Measurements from ENCODE around the gene ATP8B2. TPM values are rescaled to one million over a fixed set of nuclear protein-coding genes. Genes with fewer than 3 reads are reported as not detected.

Gene ATP8B2
- total and polyA plus RNA-seq, 8 donors, result 3.7 to 14.4 (median 6.6) TPM

DNA sequence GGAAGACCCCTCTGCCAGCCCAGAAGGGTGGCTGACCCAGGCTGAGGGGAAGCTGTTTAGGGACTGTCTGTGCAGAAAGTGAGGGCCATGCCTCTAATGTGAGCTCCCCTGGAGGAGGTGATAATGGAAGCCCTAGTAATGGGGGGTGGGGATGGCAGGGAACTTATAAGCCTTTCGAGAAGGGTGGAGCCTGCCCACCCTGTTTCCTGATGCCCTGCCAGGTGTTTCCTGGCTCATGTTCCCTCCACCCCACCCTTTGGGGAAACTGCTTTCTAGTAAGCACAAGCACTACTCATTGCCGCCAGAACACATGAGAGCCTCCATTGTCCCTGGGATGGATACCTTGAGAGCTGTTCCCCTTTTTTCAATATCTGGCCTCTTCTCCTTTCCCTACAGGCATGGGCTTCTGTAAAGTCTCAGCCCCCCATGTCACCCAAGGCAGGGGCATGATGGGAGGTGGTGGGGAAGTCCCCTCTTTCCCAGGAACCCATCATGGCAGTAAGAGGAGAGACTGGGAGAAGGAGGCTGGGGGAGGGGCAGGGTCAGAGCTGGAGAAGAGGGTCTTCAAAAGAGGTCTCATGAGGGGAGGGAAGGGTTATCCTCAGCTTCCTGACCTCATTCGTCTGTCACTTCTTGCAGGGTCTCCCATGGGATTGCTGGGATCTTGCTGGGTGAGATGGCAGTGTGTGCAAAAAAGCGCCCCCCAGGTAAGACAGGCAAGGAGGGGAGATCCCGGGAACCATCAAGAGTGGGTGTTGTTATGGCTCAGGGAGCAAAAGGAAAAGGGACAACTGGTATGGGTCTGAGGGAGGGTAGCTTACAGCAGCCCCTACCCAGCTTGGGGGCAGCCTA is 2.4 kb downstream of the ATP8B2 start:
- Histone ChIP-seq H3K9me3 (no peaks in the 10 kb centered on the region), H3K36me3 (no peaks in the 10 kb centered on the region), H3K4me3 (peak overlapping the region in 3 of 4 donors; percentile 14 to 49 (median 45)), H3K27me3 (no peaks in the 10 kb centered on the region), H3K4me1 (peaks cover 0 to 16% (median 4%) of the 10 kb centered on the region in 3 donors), H3K27ac (peak overlapping the region in 1 of 4 donors; percentile 36)
- no peak for ATAC-seq
- TF ChIP-seq, protein P1, sequence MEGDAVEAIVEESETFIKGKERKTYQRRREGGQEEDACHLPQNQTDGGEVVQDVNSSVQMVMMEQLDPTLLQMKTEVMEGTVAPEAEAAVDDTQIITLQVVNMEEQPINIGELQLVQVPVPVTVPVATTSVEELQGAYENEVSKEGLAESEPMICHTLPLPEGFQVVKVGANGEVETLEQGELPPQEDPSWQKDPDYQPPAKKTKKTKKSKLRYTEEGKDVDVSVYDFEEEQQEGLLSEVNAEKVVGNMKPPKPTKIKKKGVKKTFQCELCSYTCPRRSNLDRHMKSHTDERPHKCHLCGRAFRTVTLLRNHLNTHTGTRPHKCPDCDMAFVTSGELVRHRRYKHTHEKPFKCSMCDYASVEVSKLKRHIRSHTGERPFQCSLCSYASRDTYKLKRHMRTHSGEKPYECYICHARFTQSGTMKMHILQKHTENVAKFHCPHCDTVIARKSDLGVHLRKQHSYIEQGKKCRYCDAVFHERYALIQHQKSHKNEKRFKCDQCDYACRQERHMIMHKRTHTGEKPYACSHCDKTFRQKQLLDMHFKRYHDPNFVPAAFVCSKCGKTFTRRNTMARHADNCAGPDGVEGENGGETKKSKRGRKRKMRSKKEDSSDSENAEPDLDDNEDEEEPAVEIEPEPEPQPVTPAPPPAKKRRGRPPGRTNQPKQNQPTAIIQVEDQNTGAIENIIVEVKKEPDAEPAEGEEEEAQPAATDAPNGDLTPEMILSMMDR (IDR thresholded peaks at IDR 0.05), result no peak
- intact Hi-C loops (cut with DNase I), result no loop called here
- FAIRE-seq, result no peak
- 29 to 34% methylated on average over 5 of the region's 5 CpGs for WGBS, 2 donors
- no peak for DNase-seq

DNA sequence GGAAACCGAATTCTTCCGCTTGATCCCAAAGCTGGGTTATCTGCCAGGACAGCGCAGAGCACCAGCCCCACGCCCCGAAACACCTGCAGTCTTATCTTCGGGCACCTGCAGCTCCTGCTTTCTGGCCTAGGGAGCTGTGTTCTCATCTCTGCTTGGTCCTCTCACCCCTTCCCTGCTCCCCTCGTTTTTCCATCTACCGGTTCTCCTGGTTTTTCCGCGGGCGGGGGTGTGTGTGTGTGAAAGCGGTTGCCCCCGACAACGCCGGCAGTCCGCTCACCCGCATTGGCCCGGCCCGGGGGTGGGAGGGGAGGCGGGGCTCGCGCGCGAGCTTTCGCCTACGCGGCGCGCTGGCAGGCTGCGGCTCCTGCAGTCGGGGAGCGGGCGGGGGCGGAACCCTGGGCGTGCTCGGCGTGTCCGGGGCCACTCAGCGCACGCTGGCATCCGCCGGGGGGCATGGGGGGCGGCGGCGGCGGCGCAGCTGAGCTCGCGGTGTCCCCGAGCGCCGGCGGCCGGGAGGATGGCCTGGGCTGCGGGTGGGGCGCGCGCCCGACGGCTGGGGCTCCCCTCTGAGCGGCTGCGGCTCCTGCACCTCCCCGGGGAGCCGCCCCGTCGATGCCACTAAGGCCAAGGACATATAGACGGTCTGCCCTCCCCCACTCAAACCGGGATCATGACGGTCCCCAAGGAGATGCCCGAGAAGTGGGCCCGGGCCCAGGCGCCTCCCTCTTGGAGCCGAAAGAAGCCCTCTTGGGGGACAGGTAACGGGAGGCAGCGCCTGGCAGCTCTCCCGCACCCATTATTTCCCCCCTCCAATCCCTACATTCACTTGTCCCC is 3.2 kb downstream of the ATP8B2 start:
- Histone ChIP-seq H3K27ac (peak overlapping the region in 1 of 4 donors; percentile 36), H3K4me3 (peak overlapping the region; percentile 7 to 49 (median 30)), H3K36me3 (no peaks in the 10 kb centered on the region), H3K9me3 (no peaks in the 10 kb centered on the region), H3K4me1 (peaks cover 0 to 16% (median 4%) of the 10 kb centered on the region in 3 donors), H3K27me3 (no peaks in the 10 kb centered on the region)
- DNase-seq (peak; percentile 80 to 92 (median 84)), FAIRE-seq (no peak), ATAC-seq (peak; percentile 80 to 84 (median 82))
- TF ChIP-seq, protein P1 (IDR thresholded peaks at IDR 0.05), result no peak
- WGBS, 2 donors, result 6 to 8% methylated on average over 54 to 76 of the region's 76 CpGs
- intact Hi-C loops (cut with DNase I), result no loop called here

DNA sequence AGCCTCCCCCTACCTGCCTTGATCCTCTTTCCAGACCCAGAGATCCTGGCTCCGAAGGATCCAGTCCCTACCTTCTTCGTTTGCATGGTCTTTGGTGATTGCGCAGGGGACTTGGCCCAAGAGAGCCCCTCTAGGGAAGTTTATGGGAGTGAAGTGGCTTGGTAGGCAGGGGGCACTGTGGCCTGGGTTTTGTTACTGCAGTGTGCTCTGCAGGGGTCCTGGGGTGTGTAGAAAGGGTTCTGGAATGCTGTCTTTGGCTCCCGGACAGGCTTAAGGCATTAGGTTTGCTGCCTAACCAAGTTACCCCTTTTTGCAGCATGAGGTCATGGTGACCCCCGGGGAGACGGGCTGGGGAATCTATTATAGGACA is 3.8 kb downstream of the ATP8B2 start:
- Histone ChIP-seq H3K4me1 (peaks cover 0 to 16% (median 4%) of the 10 kb centered on the region in 3 donors), H3K4me3 (peak overlapping the region in 1 of 4 donors; percentile 45)

DNA sequence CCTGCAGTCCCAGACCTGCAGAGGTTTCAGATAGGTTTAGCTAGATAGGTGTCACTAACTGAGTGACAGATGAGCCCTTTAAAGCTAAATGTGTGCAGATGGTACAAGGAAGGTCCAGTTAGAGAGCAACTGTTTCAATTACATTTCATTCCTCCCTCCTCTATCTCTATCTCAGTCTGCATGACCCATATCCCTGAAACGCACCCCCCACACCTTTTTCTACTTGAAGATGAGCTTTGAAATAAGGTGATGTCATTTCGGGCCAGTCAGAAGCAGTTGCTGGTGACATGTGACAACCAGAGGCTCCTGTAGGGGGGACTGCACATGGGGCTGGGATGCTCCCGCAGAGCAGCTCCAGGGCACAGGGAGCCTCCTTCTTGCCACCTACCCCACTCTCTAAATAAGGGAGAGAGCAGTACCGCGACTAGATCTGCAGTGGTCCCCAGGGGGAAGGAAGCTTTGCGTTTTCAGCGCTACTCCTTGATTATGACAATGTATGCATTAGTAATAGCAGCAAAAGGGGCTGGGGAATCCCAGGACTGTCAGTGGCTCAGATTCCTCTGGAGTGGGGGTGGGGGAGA is 4.3 kb downstream of the ATP8B2 start:
- TF ChIP-seq, protein P1 (IDR thresholded peaks at IDR 0.05), result no peak
- intact Hi-C loops (cut with DNase I), result no loop called here
- FAIRE-seq, result no peak
- no peak for ATAC-seq
- Histone ChIP-seq H3K4me1 (peaks cover 0 to 18% (median 4%) of the 10 kb centered on the region in 3 donors), H3K4me3 (no peak overlapping the region), H3K36me3 (no peaks in the 10 kb centered on the region), H3K27me3 (no peaks in the 10 kb centered on the region), H3K27ac (no peak overlapping the region), H3K9me3 (no peaks in the 10 kb centered on the region)
- no peak for DNase-seq
- WGBS, 2 donors, result 84 to 86% methylated on average over 7 of the region's 7 CpGs

More for the DNA sequence above, 3.8 kb downstream of the ATP8B2 start:
- intact Hi-C loops (cut with DNase I), result no loop called here
- Histone ChIP-seq H3K27ac (no peak overlapping the region), H3K27me3 (no peaks in the 10 kb centered on the region), H3K36me3 (no peaks in the 10 kb centered on the region), H3K9me3 (no peaks in the 10 kb centered on the region)
- TF ChIP-seq, protein P1 (IDR thresholded peaks at IDR 0.05), result no peak
- ATAC-seq (no peak), DNase-seq (no peak), FAIRE-seq (no peak)
- WGBS, 2 donors, result 67 to 73% methylated on average over 6 of the region's 6 CpGs
